22Rv1 (cell line): ENCODE data around the gene ARMH1.
"Not testable (repeated sequence)": the region's sequence is repeated elsewhere in the genome, so short reads cannot be mapped to it uniquely, and the experiment has no call there.

Source experiments
- ZFX ChIP-seq: fragments of 450-650 bp; IDR thresholded peaks from 2 replicates; pipeline ENCODE4 v1.6.1; 2017; ENCODE audit warnings: antibody characterized with exemption, borderline replicate concordance
- TF ChIP-seq, protein P1 (sequence below): fragments of 450-650 bp; IDR thresholded peaks from 2 replicates; pipeline ENCODE4 v1.5.1; 2017; ENCODE audit warnings: mild to moderate bottlenecking

DNA sequence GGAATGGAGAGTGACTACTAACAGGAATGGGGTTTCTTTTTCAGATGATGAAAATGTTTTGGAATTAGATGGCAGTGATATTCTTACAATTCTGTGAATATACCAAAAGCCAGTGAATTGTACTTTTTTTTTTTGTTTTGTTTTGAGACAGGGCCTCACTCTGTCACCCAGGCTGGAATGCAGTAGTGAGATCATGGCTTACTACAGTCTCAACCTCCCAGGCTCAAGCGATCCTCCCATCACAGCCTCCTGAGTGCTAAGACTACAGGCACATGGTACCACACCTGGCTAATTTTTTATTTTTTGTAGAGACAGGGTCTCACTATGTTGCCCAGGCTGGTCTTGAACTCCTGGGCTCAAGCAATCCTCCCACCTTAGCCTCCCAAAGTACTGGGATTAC is 7.8 kb upstream of the ARMH1 start:
- TF ChIP-seq, protein P1, sequence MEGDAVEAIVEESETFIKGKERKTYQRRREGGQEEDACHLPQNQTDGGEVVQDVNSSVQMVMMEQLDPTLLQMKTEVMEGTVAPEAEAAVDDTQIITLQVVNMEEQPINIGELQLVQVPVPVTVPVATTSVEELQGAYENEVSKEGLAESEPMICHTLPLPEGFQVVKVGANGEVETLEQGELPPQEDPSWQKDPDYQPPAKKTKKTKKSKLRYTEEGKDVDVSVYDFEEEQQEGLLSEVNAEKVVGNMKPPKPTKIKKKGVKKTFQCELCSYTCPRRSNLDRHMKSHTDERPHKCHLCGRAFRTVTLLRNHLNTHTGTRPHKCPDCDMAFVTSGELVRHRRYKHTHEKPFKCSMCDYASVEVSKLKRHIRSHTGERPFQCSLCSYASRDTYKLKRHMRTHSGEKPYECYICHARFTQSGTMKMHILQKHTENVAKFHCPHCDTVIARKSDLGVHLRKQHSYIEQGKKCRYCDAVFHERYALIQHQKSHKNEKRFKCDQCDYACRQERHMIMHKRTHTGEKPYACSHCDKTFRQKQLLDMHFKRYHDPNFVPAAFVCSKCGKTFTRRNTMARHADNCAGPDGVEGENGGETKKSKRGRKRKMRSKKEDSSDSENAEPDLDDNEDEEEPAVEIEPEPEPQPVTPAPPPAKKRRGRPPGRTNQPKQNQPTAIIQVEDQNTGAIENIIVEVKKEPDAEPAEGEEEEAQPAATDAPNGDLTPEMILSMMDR = not testable (repeated sequence)
- not testable (repeated sequence) for TF ChIP-seq ZFX
